Measurements from ENCODE around the gene STPG1. TPM values are rescaled to one million over a fixed set of nuclear protein-coding genes. Genes with fewer than 3 reads are reported as not detected.

The STPG1 gene
- total RNA-seq, 2 donors from 2014 or later = 2.0 to 3.6 TPM

- Histone ChIP-seq H3K9me3 (no peaks in the 10 kb centered on the region), H3K27ac (peak overlapping the region in 1 of 2 donors; percentile 55), H3K27me3 (no peaks in the 10 kb centered on the region), H3K36me3 (no peaks in the 10 kb centered on the region), H3K4me1 (peaks cover 0 to 24% of the 10 kb centered on the region in 2 donors), H3K4me3 (peak overlapping the region; percentile 52 to 63)
- DNase-seq (ENCODE audit: low spot score) = no peak
- TF ChIP-seq, protein P1, sequence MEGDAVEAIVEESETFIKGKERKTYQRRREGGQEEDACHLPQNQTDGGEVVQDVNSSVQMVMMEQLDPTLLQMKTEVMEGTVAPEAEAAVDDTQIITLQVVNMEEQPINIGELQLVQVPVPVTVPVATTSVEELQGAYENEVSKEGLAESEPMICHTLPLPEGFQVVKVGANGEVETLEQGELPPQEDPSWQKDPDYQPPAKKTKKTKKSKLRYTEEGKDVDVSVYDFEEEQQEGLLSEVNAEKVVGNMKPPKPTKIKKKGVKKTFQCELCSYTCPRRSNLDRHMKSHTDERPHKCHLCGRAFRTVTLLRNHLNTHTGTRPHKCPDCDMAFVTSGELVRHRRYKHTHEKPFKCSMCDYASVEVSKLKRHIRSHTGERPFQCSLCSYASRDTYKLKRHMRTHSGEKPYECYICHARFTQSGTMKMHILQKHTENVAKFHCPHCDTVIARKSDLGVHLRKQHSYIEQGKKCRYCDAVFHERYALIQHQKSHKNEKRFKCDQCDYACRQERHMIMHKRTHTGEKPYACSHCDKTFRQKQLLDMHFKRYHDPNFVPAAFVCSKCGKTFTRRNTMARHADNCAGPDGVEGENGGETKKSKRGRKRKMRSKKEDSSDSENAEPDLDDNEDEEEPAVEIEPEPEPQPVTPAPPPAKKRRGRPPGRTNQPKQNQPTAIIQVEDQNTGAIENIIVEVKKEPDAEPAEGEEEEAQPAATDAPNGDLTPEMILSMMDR (IDR thresholded peaks at IDR 0.05) = no peak
Observed at GRCh38 chr1:24321697-24322469, 91.7 kb downstream of the STPG1 start.

DNA sequence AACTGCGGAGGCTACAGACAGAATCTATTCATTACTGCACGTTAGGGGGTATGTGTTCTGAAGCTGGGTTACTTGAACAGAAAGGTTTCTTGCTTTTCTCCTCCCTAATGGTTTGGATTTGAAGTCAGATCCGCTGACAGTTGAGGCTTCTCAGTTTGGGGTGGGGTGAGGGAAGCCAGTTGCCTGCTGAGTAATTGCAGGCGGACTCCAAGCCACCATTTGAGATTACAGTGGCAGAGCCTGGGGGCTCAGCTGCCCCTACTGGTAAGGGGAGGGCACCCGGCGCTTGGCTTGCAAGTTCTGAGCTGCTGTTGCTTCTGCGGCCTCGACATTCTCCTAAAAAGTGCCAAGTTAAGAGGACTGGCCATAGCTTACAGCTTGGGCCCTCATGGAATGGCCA, 92.5 kb downstream of the STPG1 start:
- H3K4me1 ChIP-seq = peaks cover 0 to 24% of the 10 kb centered on the region in 2 donors
- no peaks in the 10 kb centered on the region for H3K36me3 ChIP-seq
- peak overlapping the region in 1 of 2 donors; percentile 55 for H3K27ac ChIP-seq
- no peak overlapping the region for H3K4me3 ChIP-seq
- no peaks in the 10 kb centered on the region for H3K9me3 ChIP-seq
- no peaks in the 10 kb centered on the region for H3K27me3 ChIP-seq
- DNase-seq (ENCODE audit: low spot score) = no peak
- TF ChIP-seq, protein P1 (IDR thresholded peaks at IDR 0.05) = no peak

- TF ChIP-seq, protein P1 (IDR thresholded peaks at IDR 0.05) = no peak
Observed at GRCh38 chr1:24319962-24320361, 93.6 kb downstream of the STPG1 start.

GRCh38 chr1:24319312-24319863, 94.2 kb downstream of the STPG1 start, which contains the start of gene GRHL3:
Gene GRHL3 (plus strand): TSS chr1:24319357. CDS start chr1:24319552, 195 bp downstream.
- peaks cover 0 to 24% of the 10 kb centered on the region in 2 donors for H3K4me1 ChIP-seq
- DNase-seq (ENCODE audit: low spot score) = no peak
- no peaks in the 10 kb centered on the region for H3K9me3 ChIP-seq
- no peak within 1 kb of the TSS for H3K27ac ChIP-seq
- H3K27me3 ChIP-seq = no peaks in the 10 kb centered on the region
- TF ChIP-seq, protein P1 (IDR thresholded peaks at IDR 0.05) = no peak
- no peaks in the 10 kb centered on the region for H3K36me3 ChIP-seq
- no peak within 1 kb of the TSS for H3K4me3 ChIP-seq

More at GRCh38 chr1:24319962-24320361, 93.6 kb downstream of the STPG1 start:
- H3K36me3 ChIP-seq = no peaks in the 10 kb centered on the region
- H3K27me3 ChIP-seq = no peaks in the 10 kb centered on the region
- no peak overlapping the region for H3K4me3 ChIP-seq
- H3K4me1 ChIP-seq = peaks cover 0 to 24% of the 10 kb centered on the region in 2 donors
- no peaks in the 10 kb centered on the region for H3K9me3 ChIP-seq
- DNase-seq (ENCODE audit: low spot score) = no peak
- no peak overlapping the region for H3K27ac ChIP-seq

DNA sequence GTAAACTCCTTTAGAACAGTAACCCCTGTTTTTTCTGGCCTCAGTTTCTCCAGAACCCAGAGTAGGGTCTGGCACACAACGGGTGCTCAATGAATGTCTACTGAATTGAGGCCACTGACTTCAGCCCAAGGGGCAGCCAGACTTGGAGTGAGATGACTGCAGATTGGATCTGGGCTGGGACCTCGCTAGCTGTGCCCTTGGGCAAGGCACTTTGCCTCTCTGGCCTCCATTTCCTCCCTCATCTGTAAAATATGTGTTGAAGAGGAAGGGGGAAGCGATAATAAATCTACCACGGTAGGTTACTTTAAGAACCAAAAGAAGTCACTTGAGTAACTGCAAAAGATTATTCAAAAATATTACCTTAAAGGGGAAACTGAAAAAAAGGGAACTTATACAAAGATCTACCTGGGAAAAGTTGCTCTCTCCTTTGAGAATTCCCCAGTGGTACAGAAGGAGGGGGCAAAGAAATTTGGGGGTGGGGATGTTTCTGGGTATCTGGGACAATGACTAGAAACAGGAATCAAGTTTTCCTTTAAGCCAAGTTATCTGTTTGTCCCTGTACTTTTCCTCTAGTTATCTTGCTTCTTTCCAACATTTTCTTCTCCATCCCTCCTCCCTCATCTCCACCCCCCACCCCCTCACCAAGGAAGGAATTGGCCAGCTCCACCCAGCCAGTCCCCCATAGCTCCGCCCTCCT, 94.8 kb downstream of the STPG1 start:
- peaks cover 0 to 24% of the 10 kb centered on the region in 2 donors for H3K4me1 ChIP-seq
- DNase-seq (ENCODE audit: low spot score) = no peak
- H3K4me3 ChIP-seq = no peak overlapping the region
- H3K27me3 ChIP-seq = no peaks in the 10 kb centered on the region
- no peaks in the 10 kb centered on the region for H3K36me3 ChIP-seq
- TF ChIP-seq, protein P1 (IDR thresholded peaks at IDR 0.05) = no peak
- no peak overlapping the region for H3K27ac ChIP-seq
- no peaks in the 10 kb centered on the region for H3K9me3 ChIP-seq

All from right atrium auricular region (tissue), 2 donors.